GM12878 (cell line): ENCODE measurements around the gene CNDP2. TPM values are rescaled to one million over a fixed set of nuclear protein-coding genes. Genes with fewer than 3 reads are reported as not detected.

Source experiments
- BCL3 ChIP-seq: IDR thresholded peaks from 2 replicates; pipeline ENCODE4 v1.6.1; 2011; ENCODE audit warnings: borderline replicate concordance, low read depth, mild to moderate bottlenecking, moderate library complexity, low read length; ENCODE audit not compliant: insufficient read depth, poor library complexity, severe bottlenecking
- CEBPZ ChIP-seq: fragments of 150-350 bp; IDR thresholded peaks from 2 replicates; pipeline ENCODE4 v1.6.1; 2016; ENCODE audit warnings: low read depth, low read length
- IKZF1 ChIP-seq: fragments of 450-650 bp; conservative IDR thresholded peaks from 2 replicates; pipeline ENCODE4 v1.6.1; 2017; ENCODE audit warnings: antibody characterized with exemption, mild to moderate bottlenecking
- JUND ChIP-seq: IDR thresholded peaks from 2 replicates; pipeline ENCODE4 v1.6.1; 2012; ENCODE audit warnings: low read depth, mild to moderate bottlenecking, low read length, improper control_type of control experiment, moderate library complexity
- MAX ChIP-seq: IDR thresholded peaks from 2 replicates; pipeline ENCODE4 v1.6.1; 2012; ENCODE audit warnings: low read depth, low read length, improper control_type of control experiment
- MEF2A ChIP-seq: IDR thresholded peaks from 2 replicates; pipeline ENCODE4 v1.6.1; 2011; ENCODE audit warnings: low read depth, mild to moderate bottlenecking, low read length, moderate library complexity; ENCODE audit not compliant: insufficient read depth
- PKNOX1 ChIP-seq: fragments of 450-650 bp; IDR thresholded peaks from 2 replicates; pipeline ENCODE4 v1.6.1; 2016; ENCODE audit warnings: mild to moderate bottlenecking
- POU2F2 ChIP-seq: IDR thresholded peaks from 3 replicates; pipeline ENCODE4 v1.6.1; 2011; ENCODE audit warnings: low read depth, mild to moderate bottlenecking, low read length, borderline replicate concordance
- SKIL ChIP-seq: fragments of 450-650 bp; IDR thresholded peaks from 2 replicates; pipeline ENCODE4 v1.6.1; 2017; ENCODE audit warnings: mild to moderate bottlenecking, low read depth, inconsistent platforms; ENCODE audit not compliant: poor library complexity, severe bottlenecking
- SPI1 ChIP-seq: IDR thresholded peaks from 2 replicates; pipeline ENCODE4 v1.6.1; 2011; ENCODE audit warnings: low read depth, mild to moderate bottlenecking, low read length, moderate library complexity, borderline replicate concordance; ENCODE audit not compliant: insufficient read depth
- SUZ12 ChIP-seq: fragments of 200-600 bp; sonication (generic); IDR thresholded peaks from one replicate; pipeline ENCODE4 v1.6.1; 2018; ENCODE audit warnings: antibody characterized with exemption, mild to moderate bottlenecking; ENCODE audit not compliant: unreplicated experiment
- ZBTB40 ChIP-seq: fragments of 450-650 bp; IDR thresholded peaks from 2 replicates; pipeline ENCODE4 v1.6.1; 2016; ENCODE audit warnings: mild to moderate bottlenecking, moderate library complexity, borderline replicate concordance
- polyA plus RNA-seq, 11 experiments: library from polyadenylated mRNA; depleted of rRNA in 4 of 11; unstranded in 6 of 11; stranded (reverse) in 5 of 11; fragments of >200 nt; fragmentation: Nextera tagmentation in 4 of 11; fragmentation: Illumina TruSeq in 1 of 11; extraction: Ambion mirVana in 4 of 11; extraction: Trizol in 1 of 11; gene quantifications; 1 replicate in 1 of 11; 2 replicates in 10 of 11; pipeline versions ENCODE4 v1.2.1 to v1.2.3, GENCODE V29; 2011 to 2016; ENCODE audit warnings: inconsistent platforms in 2 of 11, missing spikeins in 2 of 11, low read depth in 1 of 11
- total RNA-seq, 4 experiments: library from RNA; depleted of rRNA in 3 of 4; stranded (reverse); fragments of >200 nt in 3 of 4; fragmentation: Illumina TruSeq in 1 of 4; extraction: Trizol in 1 of 4; gene quantifications; 2 replicates each; pipeline versions ENCODE4 v1.2.1 to v1.2.3, GENCODE V29; 2013 to 2021

Gene CNDP2
- total and polyA plus RNA-seq, 10 of the 15 experiments (the other 5 are each of a cell fraction or from before 2014, with no cell fraction given) = 63.5 to 213 (median 158) TPM

- TF ChIP-seq CEBPZ = no peak
- no peak for TF ChIP-seq MAX
- TF ChIP-seq JUND = no peak
- peak; percentile 30; the same call in 1 of the 2 replicates for TF ChIP-seq IKZF1
- no peak for TF ChIP-seq PKNOX1
- no peak for TF ChIP-seq MEF2A
- no peak for TF ChIP-seq SKIL
- no peak for TF ChIP-seq ZBTB40
- TF ChIP-seq BCL3 = no peak
- TF ChIP-seq POU2F2 = no peak
- peak; percentile 69; the same call in 1 of the 2 replicates for TF ChIP-seq SPI1
- no peak for TF ChIP-seq SUZ12
These were observed 1.6 kb downstream of the CNDP2 start (continued) for GRCh38 chr18:74497778-74498177.
